Measurements from ENCODE around the gene ITGBL1. TPM values are rescaled to one million over a fixed set of nuclear protein-coding genes. Genes with fewer than 3 reads are reported as not detected.

ITGBL1 gene
- total RNA-seq, 1 experiment from 2014 or later = 0.89 TPM

DNA sequence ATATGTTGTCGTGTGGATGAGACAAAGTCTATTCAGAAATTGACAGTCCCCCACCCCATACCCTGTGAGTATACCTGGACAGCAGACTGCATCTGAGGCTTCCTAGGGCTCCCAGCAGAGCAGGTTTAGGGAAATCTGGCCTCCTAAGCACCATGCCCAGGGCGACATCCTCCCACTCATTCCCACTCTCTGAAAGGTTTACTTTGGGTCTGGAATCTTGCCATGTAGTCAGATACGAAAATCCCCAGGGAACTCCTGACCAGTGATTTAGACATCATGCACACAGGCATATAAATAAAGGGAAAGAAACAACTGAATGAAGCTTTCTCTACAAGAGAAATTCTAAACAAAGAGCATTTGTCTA lies 35.5 kb upstream of the ITGBL1 start:
- no peaks in the 10 kb centered on the region for H3K36me3 ChIP-seq (ENCODE audit: insufficient read depth, low read length)
- H4K20me1 ChIP-seq (ENCODE audit: insufficient read depth, low read depth, low read length) = no peaks in the 10 kb centered on the region
- no peaks in the 10 kb centered on the region for H3K4me1 ChIP-seq (ENCODE audit: low read length)
- H3K4me2 ChIP-seq (ENCODE audit: low read depth, low read length, poor library complexity, severe bottlenecking) = no peak overlapping the region
- no peak overlapping the region for H2AFZ ChIP-seq (ENCODE audit: low read length)
- no peak overlapping the region for H3K4me3 ChIP-seq (ENCODE audit: low read length)
- no peaks in the 10 kb centered on the region for H3K9me3 ChIP-seq (ENCODE audit: low read length)
- H3K27ac ChIP-seq (ENCODE audit: low read length) = no peak overlapping the region
- no peaks in the 10 kb centered on the region for H3K79me2 ChIP-seq (ENCODE audit: low read length)
- no peaks in the 10 kb centered on the region for H3K27me3 ChIP-seq (ENCODE audit: low read length)
- DNase-seq = no peak
- H3K9ac ChIP-seq (ENCODE audit: low read length) = no peak overlapping the region
- H3K9me2 ChIP-seq (replicated peaks; ENCODE audit: insufficient read depth, low read length) = no peaks in the 10 kb centered on the region

DNA sequence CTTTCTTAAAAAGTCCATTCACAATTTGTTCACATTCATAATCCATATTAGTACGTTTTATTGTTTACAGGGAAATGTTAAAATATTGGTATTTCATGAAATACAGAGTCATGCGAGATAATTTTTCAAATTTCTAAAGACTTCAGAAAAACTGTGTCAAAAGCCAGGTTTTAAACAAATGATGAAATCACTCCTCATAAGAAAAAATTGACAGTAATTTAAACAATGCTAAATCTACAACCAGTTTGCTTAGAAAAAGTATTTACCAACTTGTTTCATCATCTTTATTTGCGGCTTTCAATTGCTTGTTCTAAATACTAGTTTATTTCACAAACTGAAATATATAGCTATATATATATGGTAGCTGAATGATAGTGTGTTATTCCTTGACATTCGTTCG lies 35.0 kb upstream of the ITGBL1 start:
- Histone ChIP-seq H3K9ac (ENCODE audit: low read length) (no peak overlapping the region), H3K4me1 (ENCODE audit: low read length) (no peaks in the 10 kb centered on the region), H3K9me2 (replicated peaks; ENCODE audit: insufficient read depth, low read length) (no peaks in the 10 kb centered on the region), H3K27ac (ENCODE audit: low read length) (no peak overlapping the region), H3K4me2 (ENCODE audit: low read depth, low read length, poor library complexity, severe bottlenecking) (no peak overlapping the region), H3K79me2 (ENCODE audit: low read length) (no peaks in the 10 kb centered on the region), H3K4me3 (ENCODE audit: low read length) (no peak overlapping the region), H3K36me3 (ENCODE audit: insufficient read depth, low read length) (no peaks in the 10 kb centered on the region), H3K27me3 (ENCODE audit: low read length) (no peaks in the 10 kb centered on the region), H2AFZ (ENCODE audit: low read length) (no peak overlapping the region), H3K9me3 (ENCODE audit: low read length) (no peaks in the 10 kb centered on the region), H4K20me1 (ENCODE audit: insufficient read depth, low read depth, low read length) (no peaks in the 10 kb centered on the region)
- DNase-seq = no peak

DNA sequence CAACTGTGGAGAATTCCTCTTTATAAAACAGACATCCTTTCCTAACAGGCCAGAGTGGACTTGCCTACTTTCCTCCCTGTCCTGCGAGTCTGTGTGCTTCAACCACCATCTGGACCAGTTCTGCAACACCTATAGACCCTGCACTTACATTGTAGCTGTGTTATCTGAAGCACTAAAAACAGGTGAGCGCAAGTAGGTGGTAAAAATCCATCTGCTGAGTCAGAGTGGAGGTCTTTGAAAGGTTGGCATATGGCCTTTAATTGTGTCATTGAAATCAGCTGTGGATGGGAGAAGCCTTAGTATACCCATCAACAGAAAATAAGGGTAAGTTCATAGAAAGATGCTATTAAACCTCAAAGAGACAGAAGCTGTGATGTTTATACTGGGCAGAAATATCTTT lies 28.6 kb upstream of the ITGBL1 start:
- no peak for DNase-seq
- Histone ChIP-seq H2AFZ (ENCODE audit: low read length) (no peak overlapping the region), H3K36me3 (ENCODE audit: insufficient read depth, low read length) (no peaks in the 10 kb centered on the region), H3K4me1 (ENCODE audit: low read length) (no peaks in the 10 kb centered on the region), H3K4me2 (ENCODE audit: low read depth, low read length, poor library complexity, severe bottlenecking) (no peak overlapping the region), H3K9me2 (replicated peaks; ENCODE audit: insufficient read depth, low read length) (no peaks in the 10 kb centered on the region), H3K27me3 (ENCODE audit: low read length) (no peaks in the 10 kb centered on the region), H3K9ac (ENCODE audit: low read length) (no peak overlapping the region), H4K20me1 (ENCODE audit: insufficient read depth, low read depth, low read length) (no peaks in the 10 kb centered on the region), H3K27ac (ENCODE audit: low read length) (no peak overlapping the region), H3K79me2 (ENCODE audit: low read length) (no peaks in the 10 kb centered on the region), H3K4me3 (ENCODE audit: low read length) (no peak overlapping the region), H3K9me3 (ENCODE audit: low read length) (no peaks in the 10 kb centered on the region)

DNA sequence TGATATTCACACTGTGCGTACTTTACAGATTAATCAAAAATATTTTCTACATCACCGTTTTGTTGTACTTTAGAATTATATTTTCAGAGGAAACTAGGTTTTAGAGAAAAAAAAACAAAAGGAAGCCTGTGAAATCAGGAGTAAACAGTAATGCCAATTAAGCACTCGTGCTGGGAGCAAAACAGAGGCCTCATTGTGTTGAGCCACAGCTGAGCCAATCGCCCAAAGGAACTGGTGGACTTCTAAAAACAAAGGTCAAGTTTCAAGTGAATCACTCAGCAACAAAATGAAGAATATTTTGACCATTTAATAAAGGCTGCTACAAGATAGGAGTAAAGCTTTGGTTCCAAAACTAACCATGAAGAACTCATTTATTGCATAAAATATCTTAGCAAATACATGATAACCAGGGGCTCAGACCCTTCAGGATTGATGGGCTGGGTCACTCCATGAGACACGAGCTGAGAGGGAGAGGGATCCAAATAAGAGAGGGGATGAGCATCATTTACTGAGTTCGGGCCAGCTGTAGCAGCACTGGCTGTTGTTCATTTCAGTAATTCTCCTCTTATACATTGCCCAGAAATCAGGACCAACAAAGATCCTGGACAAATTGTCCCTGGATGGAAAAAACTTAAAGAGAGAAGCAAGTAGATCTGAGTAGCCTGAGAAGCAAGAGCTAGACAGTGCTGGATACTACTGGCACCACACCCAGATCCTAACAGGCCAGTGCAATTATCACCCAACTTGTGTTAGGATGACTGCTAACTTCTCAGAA lies 27.9 kb upstream of the ITGBL1 start:
- H3K9ac ChIP-seq (ENCODE audit: low read length) = no peak overlapping the region
- H3K4me2 ChIP-seq (ENCODE audit: low read depth, low read length, poor library complexity, severe bottlenecking) = no peak overlapping the region
- H3K79me2 ChIP-seq (ENCODE audit: low read length) = no peaks in the 10 kb centered on the region
- no peak overlapping the region for H2AFZ ChIP-seq (ENCODE audit: low read length)
- H4K20me1 ChIP-seq (ENCODE audit: insufficient read depth, low read depth, low read length) = no peaks in the 10 kb centered on the region
- H3K36me3 ChIP-seq (ENCODE audit: insufficient read depth, low read length) = no peaks in the 10 kb centered on the region
- H3K27me3 ChIP-seq (ENCODE audit: low read length) = no peaks in the 10 kb centered on the region
- no peak overlapping the region for H3K27ac ChIP-seq (ENCODE audit: low read length)
- no peaks in the 10 kb centered on the region for H3K9me3 ChIP-seq (ENCODE audit: low read length)
- H3K9me2 ChIP-seq (replicated peaks; ENCODE audit: insufficient read depth, low read length) = no peaks in the 10 kb centered on the region
- H3K4me1 ChIP-seq (ENCODE audit: low read length) = no peaks in the 10 kb centered on the region
- no peak for DNase-seq
- H3K4me3 ChIP-seq (ENCODE audit: low read length) = no peak overlapping the region

DNA sequence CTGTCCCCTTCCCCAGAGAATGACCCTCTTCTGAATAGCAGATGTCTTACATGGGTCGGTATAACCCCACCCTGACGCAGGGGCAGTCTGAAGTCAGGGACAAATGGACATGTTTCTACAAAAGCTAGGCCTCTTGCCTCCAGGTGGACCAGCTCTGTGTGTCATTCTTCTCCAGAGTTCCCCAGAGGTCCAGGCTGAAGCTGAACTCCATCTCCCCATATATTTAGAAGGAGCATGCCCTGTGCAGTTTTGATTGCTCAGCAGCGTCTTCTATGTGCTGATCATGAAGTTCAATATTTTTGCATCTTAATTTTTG lies 27.4 kb upstream of the ITGBL1 start:
- Histone ChIP-seq H3K4me3 (ENCODE audit: low read length) (no peak overlapping the region), H3K4me1 (ENCODE audit: low read length) (no peaks in the 10 kb centered on the region), H3K27ac (ENCODE audit: low read length) (no peak overlapping the region), H3K27me3 (ENCODE audit: low read length) (no peaks in the 10 kb centered on the region), H3K9ac (ENCODE audit: low read length) (no peak overlapping the region), H3K9me3 (ENCODE audit: low read length) (no peaks in the 10 kb centered on the region), H3K4me2 (ENCODE audit: low read depth, low read length, poor library complexity, severe bottlenecking) (no peak overlapping the region), H3K36me3 (ENCODE audit: insufficient read depth, low read length) (no peaks in the 10 kb centered on the region), H3K9me2 (replicated peaks; ENCODE audit: insufficient read depth, low read length) (no peaks in the 10 kb centered on the region), H2AFZ (ENCODE audit: low read length) (no peak overlapping the region), H3K79me2 (ENCODE audit: low read length) (no peaks in the 10 kb centered on the region), H4K20me1 (ENCODE audit: insufficient read depth, low read depth, low read length) (no peaks in the 10 kb centered on the region)
- DNase-seq = no peak

DNA sequence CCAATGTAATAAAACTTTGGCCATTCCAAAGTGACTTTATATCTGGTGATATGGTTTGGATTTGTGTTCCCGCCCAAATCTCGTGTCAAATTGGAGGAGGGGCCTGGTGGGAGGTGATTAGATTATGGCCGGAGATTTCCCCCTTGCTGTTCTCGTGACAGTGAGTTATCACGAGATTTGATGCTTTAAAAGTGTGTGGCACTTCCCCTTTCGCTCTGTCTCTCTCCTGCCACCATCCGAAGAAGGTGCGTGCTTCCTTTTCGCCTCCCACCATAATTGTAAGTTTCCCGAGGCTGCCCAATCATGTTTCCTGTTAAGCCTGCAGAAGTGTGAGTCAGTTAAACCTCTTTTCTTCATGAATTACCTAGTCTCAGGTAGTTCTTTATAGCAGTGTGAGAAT lies 26.9 kb upstream of the ITGBL1 start:
- Histone ChIP-seq H3K27me3 (ENCODE audit: low read length) (no peaks in the 10 kb centered on the region), H3K9me3 (ENCODE audit: low read length) (no peaks in the 10 kb centered on the region), H3K4me1 (ENCODE audit: low read length) (no peaks in the 10 kb centered on the region), H3K79me2 (ENCODE audit: low read length) (no peaks in the 10 kb centered on the region), H4K20me1 (ENCODE audit: insufficient read depth, low read depth, low read length) (no peaks in the 10 kb centered on the region), H3K4me3 (ENCODE audit: low read length) (no peak overlapping the region), H3K27ac (ENCODE audit: low read length) (no peak overlapping the region), H3K9ac (ENCODE audit: low read length) (no peak overlapping the region), H3K36me3 (ENCODE audit: insufficient read depth, low read length) (no peaks in the 10 kb centered on the region), H3K9me2 (replicated peaks; ENCODE audit: insufficient read depth, low read length) (no peaks in the 10 kb centered on the region), H2AFZ (ENCODE audit: low read length) (no peak overlapping the region), H3K4me2 (ENCODE audit: low read depth, low read length, poor library complexity, severe bottlenecking) (no peak overlapping the region)
- peak; percentile 60 for DNase-seq

DNA sequence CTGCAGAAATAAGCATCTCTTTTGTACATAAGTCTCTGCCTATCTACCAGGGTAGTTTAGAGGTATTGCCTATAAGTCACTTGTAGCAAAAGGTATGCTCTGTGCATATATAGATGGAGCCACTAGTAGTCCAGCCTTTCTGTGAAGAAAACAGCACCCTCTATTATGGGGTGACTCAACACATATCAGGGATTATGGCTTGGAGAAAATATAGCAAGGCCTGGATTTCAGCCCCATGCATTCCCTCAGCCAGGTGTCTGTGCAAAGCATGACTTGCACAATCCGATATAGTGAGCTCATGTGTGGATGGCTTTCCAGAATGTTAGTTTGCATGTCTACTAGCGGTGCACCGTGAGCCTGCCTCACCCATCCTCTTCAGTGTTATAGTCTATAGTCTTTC lies 22.7 kb upstream of the ITGBL1 start:
- Histone ChIP-seq H3K4me1 (ENCODE audit: low read length) (no peaks in the 10 kb centered on the region), H3K27ac (ENCODE audit: low read length) (no peak overlapping the region), H2AFZ (ENCODE audit: low read length) (no peak overlapping the region), H3K79me2 (ENCODE audit: low read length) (no peaks in the 10 kb centered on the region), H3K9me2 (replicated peaks; ENCODE audit: insufficient read depth, low read length) (no peaks in the 10 kb centered on the region), H4K20me1 (ENCODE audit: insufficient read depth, low read depth, low read length) (no peaks in the 10 kb centered on the region), H3K9ac (ENCODE audit: low read length) (no peak overlapping the region), H3K9me3 (ENCODE audit: low read length) (no peaks in the 10 kb centered on the region), H3K4me2 (ENCODE audit: low read depth, low read length, poor library complexity, severe bottlenecking) (no peak overlapping the region), H3K27me3 (ENCODE audit: low read length) (no peaks in the 10 kb centered on the region), H3K36me3 (ENCODE audit: insufficient read depth, low read length) (no peaks in the 10 kb centered on the region), H3K4me3 (ENCODE audit: low read length) (no peak overlapping the region)
- DNase-seq = no peak

DNA sequence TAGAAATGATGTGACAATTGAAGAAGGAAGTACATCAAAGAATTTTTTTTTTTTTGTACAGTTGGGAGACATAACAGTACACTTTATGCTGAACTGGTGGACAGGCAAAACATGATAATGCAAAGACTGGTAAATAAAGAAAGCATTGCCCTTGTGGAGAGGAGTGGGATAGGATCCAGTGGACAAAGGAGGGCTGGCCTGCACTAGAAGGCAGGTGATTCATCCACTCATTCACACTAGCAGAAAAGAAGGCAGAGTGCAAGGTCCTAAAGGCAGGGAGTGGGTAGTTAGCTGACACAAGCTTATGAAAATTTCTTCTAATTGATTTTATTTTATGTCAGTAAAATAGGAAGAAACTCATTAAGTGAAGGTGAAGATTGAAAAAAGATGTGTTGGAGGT lies 18.6 kb upstream of the ITGBL1 start:
- Histone ChIP-seq H3K9ac (ENCODE audit: low read length) (no peak overlapping the region), H3K4me2 (ENCODE audit: low read depth, low read length, poor library complexity, severe bottlenecking) (no peak overlapping the region), H2AFZ (ENCODE audit: low read length) (no peak overlapping the region), H3K79me2 (ENCODE audit: low read length) (no peaks in the 10 kb centered on the region), H3K27me3 (ENCODE audit: low read length) (no peaks in the 10 kb centered on the region; the same call in 1 of the 2 replicates), H3K9me2 (replicated peaks; ENCODE audit: insufficient read depth, low read length) (no peaks in the 10 kb centered on the region), H3K4me1 (ENCODE audit: low read length) (no peaks in the 10 kb centered on the region), H4K20me1 (ENCODE audit: insufficient read depth, low read depth, low read length) (no peaks in the 10 kb centered on the region), H3K27ac (ENCODE audit: low read length) (no peak overlapping the region), H3K9me3 (ENCODE audit: low read length) (no peaks in the 10 kb centered on the region), H3K4me3 (ENCODE audit: low read length) (no peak overlapping the region), H3K36me3 (ENCODE audit: insufficient read depth, low read length) (no peaks in the 10 kb centered on the region)
- DNase-seq = no peak

DNA sequence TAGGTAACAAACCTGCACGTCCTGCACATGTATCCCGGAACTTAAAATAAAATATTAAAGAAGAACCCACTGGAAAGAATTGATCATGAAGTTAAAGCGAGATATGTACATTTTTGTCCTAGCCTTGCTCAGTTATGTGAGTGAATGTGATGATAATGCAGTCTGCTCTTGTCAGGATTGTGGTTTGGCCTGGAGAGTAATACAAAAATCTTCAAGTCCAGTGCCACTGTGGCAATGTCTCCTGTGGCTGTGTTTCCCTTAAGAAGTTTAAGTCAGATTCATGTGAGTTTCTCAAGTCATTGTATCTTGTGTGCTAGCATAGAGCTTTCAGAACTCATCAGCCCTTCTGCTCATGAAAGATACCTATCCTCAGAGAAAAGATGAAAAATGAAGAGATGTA lies 18.0 kb upstream of the ITGBL1 start:
- no peaks in the 10 kb centered on the region for H3K36me3 ChIP-seq (ENCODE audit: insufficient read depth, low read length)
- H3K9me2 ChIP-seq (replicated peaks; ENCODE audit: insufficient read depth, low read length) = no peaks in the 10 kb centered on the region
- H3K9ac ChIP-seq (ENCODE audit: low read length) = no peak overlapping the region
- H3K27ac ChIP-seq (ENCODE audit: low read length) = no peak overlapping the region
- H2AFZ ChIP-seq (ENCODE audit: low read length) = no peak overlapping the region
- no peak for DNase-seq
- no peaks in the 10 kb centered on the region for H4K20me1 ChIP-seq (ENCODE audit: insufficient read depth, low read depth, low read length)
- H3K4me2 ChIP-seq (ENCODE audit: low read depth, low read length, poor library complexity, severe bottlenecking) = no peak overlapping the region
- H3K4me1 ChIP-seq (ENCODE audit: low read length) = no peaks in the 10 kb centered on the region
- no peaks in the 10 kb centered on the region; the same call in 1 of the 2 replicates for H3K27me3 ChIP-seq (ENCODE audit: low read length)
- no peaks in the 10 kb centered on the region for H3K9me3 ChIP-seq (ENCODE audit: low read length)
- no peak overlapping the region for H3K4me3 ChIP-seq (ENCODE audit: low read length)
- no peaks in the 10 kb centered on the region for H3K79me2 ChIP-seq (ENCODE audit: low read length)

All from Karpas-422 (cell line).